NCI-H1105 (cell line): ENCODE results near the gene PRKAG2.

ENCODE experiments used
- DNase-seq: peaks from one replicate; lab custom pipeline; 2025; lab: John Stamatoyannopoulos, UW

Gene PRKAG2

DNA sequence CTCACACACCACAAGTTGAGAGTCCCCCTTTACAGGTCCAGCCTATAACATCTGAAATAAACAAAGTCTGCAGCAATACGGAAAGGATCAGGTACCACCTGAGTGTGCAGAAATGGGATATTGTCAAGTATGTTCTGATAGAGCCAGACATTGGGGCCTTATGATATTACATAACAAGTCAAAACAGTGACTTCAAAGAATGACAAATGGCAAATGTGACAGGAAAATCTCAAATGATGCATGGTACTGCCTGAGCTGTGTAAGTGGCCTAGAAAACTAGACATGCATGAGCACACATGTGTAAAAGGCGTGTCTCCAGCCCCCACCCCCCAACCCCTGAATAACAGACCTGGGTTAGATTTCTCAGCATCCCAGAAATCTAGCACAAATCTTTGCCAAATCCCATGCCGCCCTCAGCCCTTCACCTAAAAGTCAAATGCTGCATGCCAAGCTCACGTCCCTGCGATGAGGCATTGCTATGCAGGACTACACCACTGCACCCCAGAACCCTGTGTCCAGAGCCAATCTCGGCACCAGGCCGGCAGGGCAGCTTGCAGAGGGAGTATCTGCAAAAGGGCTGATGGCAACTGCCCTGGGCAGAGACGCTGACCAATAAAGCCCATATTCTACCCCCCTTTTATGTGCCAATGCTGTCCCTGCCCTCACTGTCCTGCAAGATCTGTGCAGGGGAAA lies 58.8 kb downstream of the PRKAG2 start:
- DNase-seq, result no peak

DNA sequence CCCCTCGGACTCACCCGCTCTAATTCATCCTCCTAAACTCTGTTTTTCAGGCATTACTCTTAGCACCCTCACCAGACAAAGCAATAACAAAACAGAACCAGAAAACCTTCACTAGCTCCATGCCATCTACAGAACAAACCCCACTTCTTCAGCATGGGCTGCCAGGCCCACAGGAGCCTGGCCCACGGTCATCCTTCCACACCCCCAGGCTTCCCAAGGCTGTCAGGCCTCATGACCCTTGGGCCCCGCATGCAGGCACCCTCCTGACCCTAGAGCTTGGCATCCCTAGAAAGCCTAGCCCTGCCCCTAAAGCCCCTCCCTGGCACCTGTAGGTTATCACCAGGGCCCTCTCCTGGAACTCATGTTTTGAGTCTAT lies 59.6 kb downstream of the PRKAG2 start:
- no peak for DNase-seq

- no peak for DNase-seq
Measured at GRCh38 chr7:151816562-151817314, 60.2 kb downstream of the PRKAG2 start.

DNA sequence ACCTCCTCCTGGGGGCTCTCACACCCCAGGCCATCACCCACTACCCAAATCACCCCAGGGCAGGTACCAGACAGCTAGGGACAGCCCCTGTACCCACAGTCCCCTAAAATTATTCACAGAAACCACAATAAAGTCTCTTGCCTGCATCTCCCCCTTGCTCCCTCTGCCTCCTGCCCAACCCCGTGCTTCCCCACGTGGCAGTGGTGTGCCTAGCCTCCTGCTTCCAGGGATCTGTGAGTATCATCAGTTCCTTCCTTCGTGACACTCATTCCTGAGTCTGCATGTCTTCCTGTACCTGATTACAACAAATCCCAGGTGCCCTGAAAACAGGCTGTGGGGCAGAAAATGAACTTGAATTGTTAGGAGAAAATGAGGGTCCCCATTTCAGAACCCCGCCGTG lies 61.5 kb downstream of the PRKAG2 start:
- DNase-seq, result no peak

DNA sequence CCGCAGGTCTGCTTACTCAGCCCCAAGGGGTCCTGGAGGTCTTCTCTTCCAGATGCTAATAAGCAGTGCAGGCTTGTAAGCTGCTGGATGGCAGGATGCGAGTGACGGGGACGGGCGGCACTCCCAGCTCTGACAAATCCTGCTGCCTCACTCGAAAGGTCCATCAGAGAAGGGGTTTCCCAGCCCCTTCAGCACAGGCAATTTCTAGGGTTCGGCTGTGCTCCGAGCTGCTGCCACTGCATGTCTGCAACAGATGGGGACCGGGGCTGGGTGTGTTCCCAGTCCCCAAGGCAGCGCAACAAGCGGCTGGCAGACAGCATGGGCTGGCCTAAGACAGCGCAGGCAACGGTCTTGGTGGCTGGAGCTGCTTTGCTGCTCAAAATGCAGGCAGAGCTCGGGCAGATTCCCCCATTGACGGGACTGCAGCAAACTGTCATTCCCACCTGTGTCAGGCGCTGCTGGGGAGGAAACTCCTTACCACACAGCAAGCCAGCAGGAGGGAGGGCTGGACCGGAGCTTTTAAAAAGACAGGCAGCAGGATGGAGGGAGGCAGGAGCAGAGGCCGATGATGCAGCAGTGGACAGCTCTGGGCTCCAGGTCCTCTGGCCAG lies 62.4 kb downstream of the PRKAG2 start:
- no peak for DNase-seq

DNA sequence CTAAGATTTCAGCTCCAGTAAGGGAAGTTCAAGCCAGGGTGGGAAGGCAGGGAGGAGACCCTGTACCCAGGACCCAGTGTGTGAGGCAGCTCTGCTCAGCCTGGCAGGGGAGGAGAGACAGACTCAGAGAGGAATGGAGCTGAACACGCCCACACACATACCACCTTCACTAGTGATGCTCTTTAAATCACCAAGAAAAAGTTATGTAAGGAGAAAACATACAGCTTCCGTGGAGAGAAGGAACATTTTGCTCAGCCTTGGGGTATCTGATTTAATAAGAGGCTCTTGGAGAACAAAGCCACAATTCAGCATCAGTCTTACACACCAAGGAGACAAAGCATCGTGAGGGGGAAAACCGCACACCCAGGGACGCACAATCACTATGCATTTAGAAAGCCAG lies 62.9 kb downstream of the PRKAG2 start:
- no peak for DNase-seq

GRCh38 chr7:151813445-151813844 lies 63.5 kb downstream of the PRKAG2 start:
- no peak for DNase-seq

GRCh38 chr7:151812967-151813366 lies 63.9 kb downstream of the PRKAG2 start:
- DNase-seq, result no peak

GRCh38 chr7:151810441-151811232 lies 66.3 kb downstream of the PRKAG2 start:
- DNase-seq, result no peak

DNA sequence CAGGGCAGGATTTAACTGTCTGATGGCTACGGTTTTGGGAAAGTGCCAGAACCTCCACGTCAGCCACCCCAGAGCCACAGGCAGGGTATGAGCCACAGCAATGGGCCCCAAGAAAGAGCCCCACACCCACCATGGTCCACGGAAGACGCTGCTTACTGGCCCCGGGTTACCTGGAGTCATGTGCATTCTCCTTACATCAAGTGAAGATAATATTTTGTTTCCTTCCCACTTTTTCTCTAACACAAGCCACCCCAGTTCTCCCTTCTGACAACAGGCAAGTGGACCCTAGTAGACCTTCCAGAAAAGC lies 67.1 kb downstream of the PRKAG2 start:
- no peak for DNase-seq

DNA sequence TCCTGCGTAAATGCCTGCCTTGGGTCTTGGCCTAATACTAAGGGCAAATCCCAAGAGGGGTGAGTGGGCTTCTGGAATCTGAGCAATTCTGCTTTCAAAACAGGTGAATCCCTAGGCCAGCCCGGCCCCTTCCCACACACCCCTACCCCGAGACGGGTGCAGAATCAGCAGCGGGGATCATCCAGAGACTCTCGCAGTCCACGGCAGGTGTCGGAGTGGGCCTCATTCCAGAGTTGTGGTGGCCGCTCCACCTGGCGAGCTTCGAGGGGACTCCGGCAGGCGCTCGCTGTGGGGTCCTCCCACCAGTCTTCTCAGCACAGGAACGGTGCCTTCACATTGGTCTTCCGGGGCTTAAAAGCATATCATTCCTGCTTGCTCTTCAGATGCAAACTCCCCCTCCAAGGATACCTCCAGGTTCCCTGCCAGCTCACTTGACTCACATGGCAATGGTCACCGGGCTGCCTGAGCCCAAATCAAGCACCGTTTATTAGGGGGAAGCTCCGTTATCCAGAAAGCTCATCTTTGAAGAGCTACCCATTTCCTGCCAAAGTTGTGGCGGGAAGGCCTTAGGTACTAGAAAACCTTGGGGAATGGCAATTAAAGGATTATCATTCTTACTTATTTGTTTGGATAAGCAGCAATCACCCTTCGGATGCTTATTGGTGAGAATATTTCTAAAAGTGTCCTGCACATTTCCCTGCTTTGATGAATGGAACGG lies 67.6 kb downstream of the PRKAG2 start:
- DNase-seq, result no peak

DNA sequence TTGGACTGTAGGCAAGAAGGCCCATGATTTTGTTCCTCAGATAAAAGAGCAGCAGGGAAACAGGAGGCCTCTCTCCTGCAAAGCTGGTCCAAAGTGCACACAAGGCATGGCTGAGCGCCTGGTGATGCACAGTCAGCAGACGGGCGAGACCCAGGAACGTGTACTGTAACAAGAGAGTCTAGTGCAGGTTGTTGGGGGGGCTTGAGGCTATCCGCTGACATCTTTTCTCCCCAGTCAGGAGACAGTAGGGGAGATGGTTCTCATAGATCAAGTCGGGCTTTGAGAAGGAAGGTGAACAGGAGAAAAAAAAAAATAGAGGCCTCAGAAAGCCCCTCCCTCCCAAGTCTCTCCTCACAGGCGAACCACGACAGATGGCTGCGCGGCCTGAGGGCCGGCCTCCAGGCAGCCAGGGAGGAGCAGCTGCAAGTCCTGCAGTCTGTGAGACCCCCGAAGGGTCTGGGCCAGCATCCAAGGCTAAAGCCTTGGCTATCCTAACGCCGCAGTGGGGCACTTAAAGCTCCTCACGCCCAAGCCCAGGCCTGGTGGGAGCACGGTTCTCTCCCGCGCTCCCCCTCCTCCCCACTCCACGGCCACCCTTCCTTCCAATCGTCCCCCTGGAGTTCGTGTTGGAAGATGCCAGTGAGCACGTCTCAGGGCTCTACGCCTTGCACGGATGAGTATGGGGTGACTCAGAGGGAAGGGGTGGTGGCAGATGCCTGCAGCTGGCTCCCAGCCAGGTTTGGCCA lies 68.3 kb downstream of the PRKAG2 start:
- DNase-seq, result no peak

GRCh38 chr7:151807846-151808245 lies 69.1 kb downstream of the PRKAG2 start:
- DNase-seq, result no peak

- DNase-seq, result no peak
Measured at GRCh38 chr7:151806952-151807775, 69.8 kb downstream of the PRKAG2 start.

GRCh38 chr7:151806204-151806603 lies 70.7 kb downstream of the PRKAG2 start:
- no peak for DNase-seq

DNA sequence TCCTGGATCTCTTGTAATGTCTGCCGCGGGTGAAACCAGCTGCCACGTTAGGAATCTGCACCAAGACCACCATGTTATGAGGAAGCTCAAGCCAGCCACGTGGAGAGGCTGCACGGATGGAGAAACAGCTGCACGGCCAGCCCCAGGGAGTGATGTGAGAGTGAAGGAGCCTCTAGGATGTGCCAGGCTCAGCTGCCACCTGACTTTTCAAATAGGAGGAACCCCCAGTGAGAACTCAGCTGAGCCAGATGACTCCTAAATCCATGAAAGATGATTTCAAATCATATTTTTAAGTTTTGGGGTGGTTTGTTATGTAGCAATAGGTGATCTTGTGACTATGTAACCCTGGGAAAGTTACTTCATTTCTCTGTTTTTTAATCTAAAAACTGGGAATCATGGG lies 71.7 kb downstream of the PRKAG2 start:
- no peak for DNase-seq

- DNase-seq, result no peak
Measured at GRCh38 chr7:151804756-151805155, 72.2 kb downstream of the PRKAG2 start.

DNA sequence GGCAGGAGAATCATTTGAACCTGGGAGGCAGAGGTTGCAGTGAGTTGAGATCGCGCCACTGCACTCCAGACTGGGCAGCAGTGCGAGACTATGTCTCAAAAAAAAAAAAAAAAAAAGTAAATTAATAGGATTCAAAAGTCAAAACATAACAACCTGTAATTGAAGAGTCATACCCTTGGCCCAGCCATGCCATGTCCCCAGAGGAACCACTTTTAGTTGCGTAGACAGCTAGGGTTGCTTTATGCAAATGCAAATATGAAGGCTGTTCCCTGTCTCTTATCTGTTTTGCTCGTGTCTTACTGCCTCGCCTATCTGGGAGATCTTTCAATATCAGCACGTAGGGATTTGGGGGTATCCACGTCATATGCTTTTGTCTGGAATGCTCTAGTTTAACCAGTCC lies 73.1 kb downstream of the PRKAG2 start:
- no peak for DNase-seq

GRCh38 chr7:151802469-151802846 lies 74.5 kb downstream of the PRKAG2 start:
- no peak for DNase-seq

GRCh38 chr7:151801782-151802468 lies 75.0 kb downstream of the PRKAG2 start:
- no peak for DNase-seq
